Fibroblast of skin of abdomen (primary cell): ENCODE measurements around the gene SNX11.

Source experiments
- DNase-seq: peaks from one replicate; pipeline ENCODE4 v3.0.0-alpha.2; 2013

Gene SNX11

DNA sequence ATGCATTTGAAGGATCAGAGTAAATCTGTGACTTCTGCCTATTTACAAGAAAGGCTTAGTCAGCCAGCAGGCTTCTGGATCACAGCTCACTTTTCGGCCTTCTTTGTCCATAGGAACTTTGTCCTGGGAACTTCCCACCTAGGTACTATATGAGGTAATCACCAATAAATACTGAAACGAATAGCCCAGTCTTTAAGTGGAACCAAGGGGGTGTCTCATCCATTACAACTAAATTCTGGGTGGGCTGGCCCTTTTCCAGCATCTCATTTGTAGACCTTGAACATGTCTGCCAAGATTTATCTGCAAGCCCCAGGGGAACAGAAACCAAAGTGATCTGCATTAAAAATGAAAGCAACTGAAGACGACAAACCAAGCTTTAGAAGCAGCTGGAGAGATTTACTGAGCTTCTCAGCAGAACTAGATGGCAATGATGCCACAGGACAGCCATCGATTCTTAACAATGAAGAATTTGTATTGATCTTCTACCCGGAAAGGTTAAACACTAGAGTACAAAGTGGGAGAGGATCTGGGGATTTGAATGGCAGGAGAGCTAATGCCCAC lies 55.5 kb downstream of the SNX11 start:
- DNase-seq = peak; percentile 26

DNA sequence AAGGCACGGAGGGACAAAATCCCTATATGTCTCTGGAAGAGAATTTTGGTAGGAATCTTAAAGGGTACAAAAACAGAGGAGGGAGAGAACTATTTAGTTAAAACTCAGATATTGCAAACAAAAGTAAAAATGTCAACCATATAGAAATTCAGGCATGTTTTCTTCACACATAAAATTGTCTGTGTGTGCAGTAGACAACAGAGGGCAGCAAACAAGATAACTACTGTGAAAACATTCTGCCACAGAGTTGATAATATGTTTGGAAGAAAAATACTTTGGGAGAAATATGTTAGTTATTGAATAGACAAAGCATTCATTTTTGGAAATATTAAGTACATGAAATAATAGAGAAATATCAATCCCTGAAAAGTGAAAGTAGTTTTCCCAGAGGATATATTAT lies 56.2 kb downstream of the SNX11 start:
- DNase-seq = no peak

DNA sequence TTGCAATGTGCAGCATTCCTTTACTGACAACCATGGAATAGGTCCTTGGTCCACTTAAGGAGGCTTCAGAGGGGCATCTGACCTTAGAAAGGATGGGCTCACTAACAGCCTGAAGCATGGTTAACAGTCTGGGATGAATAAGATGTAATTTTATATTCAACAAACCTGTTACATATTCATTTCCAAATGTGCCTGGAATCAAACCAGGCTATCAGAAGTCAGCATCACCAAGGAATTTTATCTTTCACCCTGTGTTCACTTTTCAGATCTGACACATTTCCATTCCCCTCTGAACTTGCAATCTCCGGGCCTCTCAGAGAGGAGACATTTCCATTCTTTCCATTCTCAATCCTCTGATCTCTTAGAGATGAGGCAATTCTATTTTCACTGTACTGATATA lies 62.4 kb downstream of the SNX11 start:
- DNase-seq = no peak
